H54 (cell line): ENCODE data around the gene REX1BD.
"Not testable (repeated sequence)": the region's sequence is repeated elsewhere in the genome, so short reads cannot be mapped to it uniquely, and the experiment has no call there.

Experiments
- DNase-seq: peaks from one replicate; pipeline ENCODE4 v3.0.0; 2011; ENCODE audit warnings: low spot score, mixed read lengths; ENCODE audit not compliant: insufficient read length
- FAIRE-seq: peaks from 3 replicates; lab custom pipeline; 2011; peaks lifted over from hg19 to GRCh38; lab: Jason Lieb, UNC
- POLR2A ChIP-seq: IDR thresholded peaks from 2 replicates; pipeline ENCODE4 v1.6.1; 2011; ENCODE audit warnings: low read depth, mild to moderate bottlenecking, low read length

Gene REX1BD

DNA sequence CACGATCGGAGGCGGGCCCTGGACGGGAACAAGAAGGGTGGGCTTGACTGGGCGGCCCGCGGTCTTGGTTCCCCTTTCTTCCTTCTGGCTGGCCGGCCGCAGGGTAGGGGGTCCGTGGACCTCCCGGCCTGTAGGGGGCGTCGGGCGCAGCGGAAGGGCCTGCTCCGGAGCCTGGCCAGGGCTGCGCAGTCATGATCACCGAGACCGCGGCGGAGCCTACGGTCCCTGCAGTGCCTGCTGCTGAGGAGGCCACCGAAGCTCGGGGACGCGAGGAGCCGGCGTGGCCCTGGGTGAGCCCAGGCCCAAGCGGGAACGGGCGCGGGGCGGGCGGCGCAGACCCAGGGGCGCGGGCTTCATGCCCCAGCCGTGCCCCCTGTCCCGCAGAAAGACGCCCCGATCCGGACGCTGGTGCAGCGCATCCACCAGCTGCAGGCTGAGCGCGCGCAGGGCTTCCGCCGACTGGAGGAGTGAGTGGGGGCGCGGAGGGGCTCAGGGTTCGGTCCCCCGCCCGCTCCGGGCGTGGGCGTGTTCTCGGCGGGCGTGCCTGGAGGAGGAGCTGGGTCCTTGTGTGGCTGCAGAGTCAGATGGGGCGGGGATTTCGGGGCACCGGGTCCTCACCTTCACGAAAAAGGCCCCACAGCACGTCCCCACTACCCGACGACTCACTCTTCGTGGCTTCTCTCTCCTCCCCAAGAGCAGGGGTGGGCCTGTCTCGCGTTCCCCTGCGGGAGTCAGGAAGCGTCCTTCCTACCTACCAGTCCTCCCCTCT, at the start of gene REX1BD:
TSS of gene REX1BD (plus strand) at position 188 of the 769 bp plus-strand sequence. CDS start at position 192, 4 bp downstream.
- peak; percentile 78 for DNase-seq
- peak; percentile 79 for TF ChIP-seq POLR2A
- FAIRE-seq = no peak

DNA sequence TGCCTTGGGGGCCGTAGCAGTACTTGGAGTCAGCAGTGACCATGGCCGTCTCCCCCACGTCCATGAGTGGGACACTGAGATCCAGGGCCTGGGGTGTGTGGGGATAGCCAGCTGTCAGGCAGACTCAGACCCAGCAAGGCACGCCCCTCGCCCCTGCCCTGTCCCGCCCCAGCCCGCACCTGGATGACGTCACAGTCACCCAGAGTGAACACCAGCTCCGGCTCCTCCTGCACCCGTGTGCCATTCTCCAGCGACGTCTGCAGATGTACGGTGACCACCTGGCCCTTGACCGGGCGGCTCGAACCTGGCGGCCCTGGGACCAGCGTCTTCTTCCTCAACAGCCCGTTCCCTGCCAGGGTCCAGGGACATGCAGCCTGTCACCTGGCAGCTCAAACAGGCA, 49.2 kb upstream of the REX1BD start:
- DNase-seq (no peak), FAIRE-seq (no peak)
- no peak for TF ChIP-seq POLR2A

- DNase-seq, FAIRE-seq: not testable (repeated sequence)
These were observed 48.4 kb upstream of the REX1BD start for GRCh38 chr19:18540200-18540599.

DNA sequence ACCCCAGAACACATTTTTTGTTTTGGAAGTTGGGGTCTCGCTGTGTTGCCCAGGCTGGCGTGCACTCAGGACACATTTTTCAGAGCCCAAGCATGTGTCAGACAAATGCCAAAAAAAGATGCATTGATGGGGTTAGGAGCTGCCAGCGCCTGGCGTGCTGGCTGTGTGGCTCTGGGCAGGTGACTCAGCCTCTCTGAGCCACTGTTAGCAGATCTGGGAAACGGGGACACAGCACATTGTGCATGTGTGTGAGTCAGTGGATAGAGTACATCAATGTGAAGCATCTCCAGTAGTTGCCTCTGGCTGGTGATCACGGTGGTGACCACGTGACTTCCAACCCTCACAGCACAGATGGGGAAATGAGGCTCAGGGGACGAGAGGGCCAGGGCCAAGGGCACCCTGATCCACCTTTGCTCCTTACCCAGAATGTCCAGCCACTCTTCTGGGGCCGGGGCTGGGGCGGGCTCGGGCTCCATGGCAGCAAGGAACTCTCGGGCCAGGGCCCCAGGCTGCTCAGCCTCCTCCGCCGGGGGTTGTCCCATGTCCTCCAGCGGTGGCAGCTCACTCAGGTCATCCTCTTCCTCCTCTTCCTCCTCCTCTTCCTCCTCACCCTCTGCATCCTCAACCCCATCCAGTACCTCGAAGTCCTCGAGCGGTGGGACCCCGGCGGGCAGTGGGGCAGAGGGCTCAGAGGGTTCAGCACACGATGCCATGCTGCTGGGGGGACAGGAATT, 47.2 kb upstream of the REX1BD start:
- TF ChIP-seq POLR2A = no peak
- FAIRE-seq (no peak), DNase-seq (no peak)

- DNase-seq (no peak), FAIRE-seq (no peak)
- TF ChIP-seq POLR2A = no peak
These were observed 46.3 kb upstream of the REX1BD start for GRCh38 chr19:18541992-18542940.

- no peak for FAIRE-seq
- DNase-seq = peak; percentile 95
- TF ChIP-seq POLR2A = no peak
These were observed 45.4 kb upstream of the REX1BD start, which contains the start of gene FKBP8 for GRCh38 chr19:18542941-18543813. TSS of gene FKBP8 (minus strand) at chr19:18543573. CDS start at chr19:18541970, 1,603 bp downstream.

- DNase-seq (peak; percentile 78), FAIRE-seq (peak; percentile 30)
- TF ChIP-seq POLR2A = no peak
These were observed 44.7 kb upstream of the REX1BD start for GRCh38 chr19:18543814-18544475.

DNA sequence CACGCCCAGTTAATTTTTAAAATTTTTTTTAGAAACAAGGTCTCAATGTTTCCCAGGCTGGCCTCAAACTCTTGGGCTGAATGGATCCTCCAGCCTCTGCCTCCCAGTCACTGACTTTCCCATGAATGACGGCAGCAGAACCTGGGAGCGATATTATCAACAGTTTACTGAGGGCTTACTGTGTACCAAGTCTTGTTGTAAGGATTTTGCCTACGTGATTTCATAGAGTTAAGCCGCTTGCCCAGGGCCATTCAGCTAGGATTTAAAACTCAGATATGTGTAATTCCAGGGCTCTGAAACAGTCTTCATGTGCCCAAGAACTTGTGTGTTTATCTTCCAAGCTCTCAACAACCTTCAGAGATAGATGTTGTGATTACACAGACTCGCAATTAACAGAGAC, 37.0 kb upstream of the REX1BD start:
- no peak for DNase-seq
- FAIRE-seq = no peak
- no peak for TF ChIP-seq POLR2A

DNA sequence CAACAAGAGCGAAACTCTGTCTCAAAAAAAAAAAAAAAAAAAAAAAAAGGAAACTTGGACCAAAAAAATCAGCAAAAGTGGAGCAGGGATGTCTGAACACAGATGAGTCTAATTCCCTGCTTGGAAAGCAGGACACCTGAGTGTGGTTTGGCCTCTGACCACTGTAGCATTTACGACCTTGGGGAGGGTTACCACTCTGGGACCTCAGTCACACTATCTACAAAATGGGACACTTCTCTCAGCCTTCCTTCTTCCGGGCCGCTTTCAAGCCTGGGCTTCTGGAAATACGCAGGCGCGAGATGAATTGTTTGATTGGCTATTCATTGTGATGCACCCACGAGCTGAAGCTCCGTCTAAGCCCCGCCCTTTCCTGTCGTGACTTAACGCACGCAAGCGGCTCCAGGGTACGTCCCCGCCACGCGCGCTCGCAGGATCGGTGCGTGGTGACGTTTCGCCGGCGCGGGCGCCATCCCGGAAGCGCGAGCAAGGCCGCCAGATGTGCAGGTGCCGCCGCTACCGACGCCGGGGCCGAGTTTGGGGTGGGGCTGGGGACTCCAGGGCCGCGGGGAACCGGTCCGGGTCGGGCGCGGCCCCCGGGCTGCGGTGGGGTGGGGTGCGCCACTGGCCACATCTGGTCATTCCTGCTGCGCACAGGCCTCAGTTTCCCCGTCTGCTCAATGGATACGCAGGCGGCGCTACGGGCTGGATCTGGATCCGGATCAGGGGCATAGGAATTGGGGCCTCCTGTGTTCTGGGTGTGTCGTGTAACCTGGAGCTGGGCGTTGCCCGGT, 31.0 kb upstream of the REX1BD start, which contains the start of gene KXD1:
TSS of gene KXD1 (plus strand) at position 460 of the 791 bp plus-strand sequence. CDS start 4,187 bp downstream, outside the sequence.
- FAIRE-seq (peak; percentile 88), DNase-seq (peak; percentile 96)
- TF ChIP-seq POLR2A = peak; percentile 44; the same call in 1 of the 2 replicates

GRCh38 chr19:18558202-18558555, 30.4 kb upstream of the REX1BD start:
- FAIRE-seq (no peak), DNase-seq (no peak)
- TF ChIP-seq POLR2A = no peak

DNA sequence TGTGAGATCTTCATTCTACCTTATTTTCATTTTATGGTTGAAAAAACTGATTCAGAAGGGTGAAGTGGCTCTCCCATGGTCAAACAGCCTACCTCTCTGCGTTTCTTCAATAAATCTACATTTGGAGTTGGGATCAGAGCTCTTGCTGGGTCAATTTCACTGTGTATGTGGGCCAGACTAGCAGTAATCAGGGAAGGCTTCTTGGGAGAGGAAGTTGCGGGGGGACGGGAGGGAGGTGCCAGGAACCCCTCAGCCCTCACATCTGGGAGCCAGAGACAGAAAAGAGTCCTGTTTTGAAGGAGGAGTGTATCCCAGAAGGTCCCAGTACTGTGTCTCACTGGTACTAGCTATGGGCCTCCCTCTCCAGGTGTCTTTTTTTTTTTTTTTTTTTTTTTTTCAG, 30.0 kb upstream of the REX1BD start:
- DNase-seq (no peak), FAIRE-seq (no peak)
- no peak for TF ChIP-seq POLR2A
